Keratinocyte (primary cell): Measurements from ENCODE around the gene AK2. TPM values are rescaled to one million over a fixed set of nuclear protein-coding genes. Genes with fewer than 3 reads are reported as not detected.
"Not testable (repeated sequence)": the region's sequence is repeated elsewhere in the genome, so short reads cannot be mapped to it uniquely, and the experiment has no call there.

Experiments used
- DNase-seq: peaks from one replicate; pipeline ENCODE4 v3.0.0-alpha.2; 2011; ENCODE audit warnings: low read depth, missing footprints, low spot score
- FAIRE-seq: peaks from 2 replicates; lab custom pipeline; 2011; peaks lifted over from hg19 to GRCh38; lab: Jason Lieb, UNC
- H2AFZ ChIP-seq: 2 replicates; pipeline ENCODE4 v1.6.0; 2012; ENCODE audit warnings: low read length, control low read depth, inconsistent platforms; ENCODE audit not compliant: control insufficient read depth
- H3K27ac ChIP-seq: 2 replicates; pipeline ENCODE4 v1.5.1; 2011; ENCODE audit warnings: low read length; ENCODE audit not compliant: control insufficient read depth, insufficient read depth
- H3K27me3 ChIP-seq: 3 replicates; pipeline ENCODE4 v1.6.0; 2011; ENCODE audit warnings: low read length; ENCODE audit not compliant: control insufficient read depth, insufficient read depth; ENCODE audit errors: extremely low read depth
- H3K36me3 ChIP-seq, 2 experiments: 2 replicates in 1 of 2; 3 replicates in 1 of 2; pipeline ENCODE4 v1.5.1; 2011; ENCODE audit warnings: low read length in 2 of 2, mild to moderate bottlenecking in 1 of 2; ENCODE audit not compliant: control insufficient read depth in 2 of 2, insufficient read depth in 2 of 2; ENCODE audit errors: extremely low read depth in 1 of 2
- H3K4me1 ChIP-seq: 3 replicates; pipeline ENCODE4 v1.5.1; 2011; ENCODE audit warnings: low read length; ENCODE audit not compliant: control insufficient read depth, insufficient read depth; ENCODE audit errors: extremely low read depth
- H3K4me2 ChIP-seq: 3 replicates; pipeline ENCODE4 v1.6.0; 2011; ENCODE audit warnings: low read depth, low read length; ENCODE audit not compliant: control insufficient read depth, insufficient read depth; ENCODE audit errors: extremely low read depth
- H3K4me3 ChIP-seq, 3 experiments: fragments of 200-600 bp in 1 of 3; sonication (generic) in 1 of 3; 2 replicates in 2 of 3; 3 replicates in 1 of 3; pipeline ENCODE4 v1.5.1; 2011 to 2016; ENCODE audit warnings: low read length in 3 of 3, mild to moderate bottlenecking in 3 of 3, control low read depth in 2 of 3, inconsistent platforms in 1 of 3, low read depth in 1 of 3, mixed read lengths in 1 of 3, mixed run types in 1 of 3, moderate library complexity in 1 of 3; ENCODE audit not compliant: control insufficient read depth in 2 of 3, insufficient read depth in 2 of 3; ENCODE audit errors: extremely low read depth in 1 of 3
- H3K79me2 ChIP-seq: 2 replicates; pipeline ENCODE4 v1.6.0; 2012; ENCODE audit warnings: low read length; ENCODE audit not compliant: control insufficient read depth, insufficient read depth
- H3K9ac ChIP-seq: 3 replicates; pipeline ENCODE4 v1.6.0; 2011; ENCODE audit warnings: low read length; ENCODE audit not compliant: control insufficient read depth, insufficient read depth; ENCODE audit errors: extremely low read depth
- H3K9me1 ChIP-seq: 3 replicates; pipeline ENCODE4 v1.6.0; 2011; ENCODE audit warnings: low read length; ENCODE audit not compliant: control insufficient read depth, insufficient read depth; ENCODE audit errors: extremely low read depth
- H3K9me3 ChIP-seq: 2 replicates; pipeline ENCODE4 v1.5.1; 2012; ENCODE audit warnings: low read depth, low read length; ENCODE audit not compliant: control insufficient read depth
- H4K20me1 ChIP-seq: 3 replicates; pipeline ENCODE4 v1.6.0; 2011; ENCODE audit warnings: low read length; ENCODE audit not compliant: control insufficient read depth, insufficient read depth; ENCODE audit errors: extremely low read depth
- EZH2 ChIP-seq: IDR thresholded peaks from one replicate; pipeline ENCODE4 v1.6.1; 2012; ENCODE audit warnings: inconsistent platforms, mild to moderate bottlenecking, low read length, moderate library complexity
- dilution Hi-C: fragments of 300-500 bp; cut with MboI; formaldehyde crosslinking; loops from one replicate; pipeline ENCODE4 v1.7.0; 2020; ENCODE audit warnings: low sequenced_read_pairs; ENCODE audit not compliant: extremely low pct_ligation_motif_present
- polyA plus RNA-seq, 5 experiments: library from polyadenylated mRNA; depleted of rRNA in 3 of 5; stranded (reverse) in 3 of 5; stranded (forward) in 1 of 5; unstranded in 1 of 5; fragments of >200 nt; gene quantifications; 1 replicate in 1 of 5; 2 replicates in 3 of 5; 3 replicates in 1 of 5; pipeline versions ENCODE4 v1.2.1 to v1.2.3, GENCODE V29; 2011 to 2012; ENCODE audit warnings: missing spikeins in 2 of 5, low read depth in 1 of 5, low replicate concordance in 1 of 5
- TF ChIP-seq, protein P1 (sequence below), 3 experiments: IDR thresholded peaks in 1 of 3; conservative IDR thresholded peaks in 1 of 3; optimal IDR thresholded peaks in 1 of 3; 2 replicates in 2 of 3; 3 replicates in 1 of 3; pipeline versions ENCODE3 to v1.5.1; 2011; ENCODE audit warnings: low read length in 3 of 3, mild to moderate bottlenecking in 3 of 3, moderate library complexity in 2 of 3, control low read depth in 1 of 3, inconsistent platforms in 1 of 3; ENCODE audit not compliant: insufficient read depth in 2 of 3; ENCODE audit errors: extremely low read depth in 1 of 3

The AK2 gene
- polyA plus RNA-seq, 1 donor (not counting 4 experiments of a cell fraction or from before 2014, with no cell fraction given): 258 TPM

GRCh38 chr1:33025180-33025569, 11.5 kb downstream of the AK2 start:
- H3K9me3 ChIP-seq: no peaks in the 10 kb centered on the region
- no peak overlapping the region for H3K27ac ChIP-seq
- TF ChIP-seq, protein P1, sequence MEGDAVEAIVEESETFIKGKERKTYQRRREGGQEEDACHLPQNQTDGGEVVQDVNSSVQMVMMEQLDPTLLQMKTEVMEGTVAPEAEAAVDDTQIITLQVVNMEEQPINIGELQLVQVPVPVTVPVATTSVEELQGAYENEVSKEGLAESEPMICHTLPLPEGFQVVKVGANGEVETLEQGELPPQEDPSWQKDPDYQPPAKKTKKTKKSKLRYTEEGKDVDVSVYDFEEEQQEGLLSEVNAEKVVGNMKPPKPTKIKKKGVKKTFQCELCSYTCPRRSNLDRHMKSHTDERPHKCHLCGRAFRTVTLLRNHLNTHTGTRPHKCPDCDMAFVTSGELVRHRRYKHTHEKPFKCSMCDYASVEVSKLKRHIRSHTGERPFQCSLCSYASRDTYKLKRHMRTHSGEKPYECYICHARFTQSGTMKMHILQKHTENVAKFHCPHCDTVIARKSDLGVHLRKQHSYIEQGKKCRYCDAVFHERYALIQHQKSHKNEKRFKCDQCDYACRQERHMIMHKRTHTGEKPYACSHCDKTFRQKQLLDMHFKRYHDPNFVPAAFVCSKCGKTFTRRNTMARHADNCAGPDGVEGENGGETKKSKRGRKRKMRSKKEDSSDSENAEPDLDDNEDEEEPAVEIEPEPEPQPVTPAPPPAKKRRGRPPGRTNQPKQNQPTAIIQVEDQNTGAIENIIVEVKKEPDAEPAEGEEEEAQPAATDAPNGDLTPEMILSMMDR (optimal IDR thresholded peaks at IDR 0.05 in 1 of 3, IDR thresholded peaks at IDR 0.05 in 1 of 3, conservative IDR thresholded peaks at IDR 0.05 in 1 of 3; ENCODE audit: extremely low read depth in 1 of 3, insufficient read depth in 2 of 3, low read length in 3 of 3): no peak
- no peak for TF ChIP-seq EZH2
- FAIRE-seq (no peak), DNase-seq (no peak)
- H3K9ac ChIP-seq: no peak overlapping the region
- peaks cover 5% of the 10 kb centered on the region for H3K9me1 ChIP-seq
- peaks cover 20 to 44% of the 10 kb centered on the region in 2 experiments for H3K36me3 ChIP-seq
- no peaks in the 10 kb centered on the region for H3K27me3 ChIP-seq
- dilution Hi-C loops: no loop called here
- no peak overlapping the region for H2AFZ ChIP-seq
- peak overlapping the region; percentile 16 for H3K4me2 ChIP-seq
- H3K4me1 ChIP-seq: peaks cover 6% of the 10 kb centered on the region
- H4K20me1 ChIP-seq: peaks cover 7% of the 10 kb centered on the region
- H3K79me2 ChIP-seq: peaks cover 65% of the 10 kb centered on the region
- H3K4me3 ChIP-seq: no peak overlapping the region

GRCh38 chr1:33024430-33025179, 12.1 kb downstream of the AK2 start:
- peaks cover 60% of the 10 kb centered on the region for H3K79me2 ChIP-seq
- dilution Hi-C loops, FAIRE-seq: not testable (repeated sequence)

More at GRCh38 chr1:33024430-33025179, 12.1 kb downstream of the AK2 start:
- not testable (repeated sequence) for H4K20me1 ChIP-seq, H3K9ac ChIP-seq, H3K4me1 ChIP-seq, H3K27me3 ChIP-seq, H3K4me2 ChIP-seq, H2AFZ ChIP-seq, DNase-seq, H3K4me3 ChIP-seq, H3K9me3 ChIP-seq, H3K27ac ChIP-seq, H3K9me1 ChIP-seq
- H3K36me3 ChIP-seq: peaks cover 20 to 50% of the 10 kb centered on the region in 2 experiments
